ENCODE measurements around the gene HIGD2A.
A peak's percentile ranks its signal among the peaks of the same experiment; 100 is the strongest.
"Not testable (repeated sequence)": the region's sequence is repeated elsewhere in the genome, so short reads cannot be mapped to it uniquely, and the experiment has no call there.

The HIGD2A gene

DNA sequence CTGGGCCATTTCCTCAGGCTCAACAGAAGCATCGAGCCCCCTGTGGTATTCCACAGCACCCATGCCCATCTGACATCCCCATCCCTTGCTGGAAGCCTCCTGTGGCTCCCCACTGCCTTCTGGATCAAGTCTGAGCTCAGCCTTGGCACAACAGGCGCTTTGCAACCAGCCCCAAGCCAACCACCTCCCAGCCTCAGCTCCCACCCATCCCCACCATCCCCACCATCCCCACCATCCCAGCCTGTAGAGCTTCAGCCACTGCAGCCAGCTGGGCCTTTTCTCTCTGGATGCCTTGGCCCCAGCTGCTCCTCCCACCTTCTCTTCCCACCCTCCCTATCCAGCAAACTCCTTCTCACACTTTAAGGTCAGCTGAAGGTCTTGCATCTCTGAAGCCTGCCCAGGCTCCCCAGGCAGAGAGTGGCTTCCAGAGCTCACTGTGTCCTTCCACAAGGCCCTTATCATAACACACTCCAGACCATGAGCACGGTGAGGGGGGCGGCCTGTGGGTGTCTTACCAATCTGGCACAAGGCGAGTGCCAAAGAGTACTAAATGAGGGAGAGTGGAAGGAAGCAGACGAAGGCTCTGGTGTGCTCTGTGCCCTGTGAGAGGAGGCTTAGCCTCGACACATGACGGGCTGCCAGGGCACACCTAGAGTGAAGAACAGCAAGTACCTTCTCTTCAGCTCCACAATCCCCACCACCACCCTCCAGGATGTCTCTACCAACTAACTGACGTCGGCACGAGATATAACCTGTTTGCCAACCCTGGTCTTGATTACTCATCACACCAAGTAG lies 6.5 kb downstream of the HIGD2A start:
- DNase-seq, result no peak

- DNase-seq, result peak; percentile 8
Measured at GRCh38 chr5:176396330-176396729, 7.8 kb downstream of the HIGD2A start.

GRCh38 chr5:176397736-176398420 lies 9.3 kb downstream of the HIGD2A start:
- DNase-seq, result no peak

DNA sequence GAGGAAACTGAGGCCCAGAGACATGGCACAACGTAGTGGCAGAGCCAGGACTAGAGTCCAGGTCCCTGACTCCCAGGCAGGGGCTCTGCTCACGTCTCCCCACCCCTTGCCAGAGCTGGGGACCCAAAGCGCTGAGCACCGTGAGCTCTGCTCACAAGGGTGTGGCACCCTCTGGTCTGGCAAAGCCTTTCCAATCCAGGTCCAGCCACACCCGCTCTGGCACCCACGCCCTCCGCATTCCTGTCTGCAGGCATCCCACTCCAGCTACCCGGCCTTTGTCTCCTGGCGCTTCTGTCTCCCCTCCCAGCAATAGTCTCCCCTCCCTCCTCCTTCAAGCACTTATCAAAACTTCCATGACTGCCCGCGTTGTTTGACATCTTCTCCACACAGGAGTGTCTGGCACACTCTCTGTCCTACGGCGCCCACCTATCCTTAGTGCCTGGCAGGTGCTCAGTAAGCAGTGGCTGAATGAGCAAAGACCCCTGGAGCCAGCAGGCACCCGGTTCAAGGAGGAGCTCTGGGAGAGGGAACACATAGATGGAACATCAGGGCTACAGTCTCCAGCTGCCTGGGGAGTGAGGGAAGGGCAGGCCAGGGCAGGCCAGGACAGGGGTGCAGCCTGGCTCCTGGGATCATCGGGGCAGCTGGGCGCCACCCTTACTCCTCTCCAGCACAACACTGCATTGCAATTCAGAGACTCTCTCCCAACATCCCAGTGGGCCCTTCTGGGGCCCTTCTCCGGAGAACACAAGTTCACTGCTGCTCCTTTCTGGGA lies 12.0 kb downstream of the HIGD2A start:
- no peak for DNase-seq

- no peak for DNase-seq
Measured at GRCh38 chr5:176401281-176402205, 13.0 kb downstream of the HIGD2A start.

DNA sequence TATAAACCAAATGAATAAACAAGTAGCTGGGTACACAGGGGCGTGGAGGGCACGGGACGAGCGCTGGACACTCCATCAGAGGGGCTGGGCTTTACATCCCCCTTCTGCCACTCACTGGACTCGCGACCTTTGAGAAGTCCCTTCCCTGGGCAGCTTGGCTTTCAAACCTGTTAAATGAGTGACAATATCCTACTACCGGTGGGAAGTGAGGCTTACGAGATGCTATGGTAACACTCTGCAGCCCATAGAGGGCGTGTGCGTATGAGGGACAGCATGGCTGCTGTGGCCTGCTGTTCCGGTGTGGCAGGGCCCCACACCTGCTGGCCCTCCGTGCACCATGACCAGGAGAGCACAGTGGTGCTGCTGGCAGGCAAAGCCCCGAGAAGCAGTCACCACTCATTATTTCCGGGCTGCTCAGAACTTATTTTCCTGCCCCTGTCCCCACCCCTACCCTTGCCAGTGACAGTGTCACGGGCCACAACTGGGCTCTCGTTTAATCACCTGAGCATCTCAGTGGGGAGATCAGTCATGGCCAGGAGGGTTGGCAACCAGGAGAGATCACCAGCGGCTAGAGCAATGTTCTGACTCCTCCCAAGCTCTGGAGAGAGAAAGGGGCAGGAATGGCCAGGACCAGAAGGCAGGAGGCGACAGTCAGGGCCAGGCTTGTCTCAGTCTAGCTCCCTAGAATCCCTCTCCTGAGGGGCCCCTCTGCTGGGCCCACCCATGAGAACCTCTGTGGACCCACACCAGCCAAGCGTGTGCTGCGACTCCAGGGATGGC lies 17.3 kb downstream of the HIGD2A start:
- DNase-seq, result no peak

- no peak for DNase-seq
Measured at GRCh38 chr5:176406436-176407052, 18.0 kb downstream of the HIGD2A start.

- DNase-seq, result no peak
Measured at GRCh38 chr5:176407456-176408251, 19.1 kb downstream of the HIGD2A start.

GRCh38 chr5:176408252-176408573 lies 19.7 kb downstream of the HIGD2A start:
- DNase-seq, result not testable (repeated sequence)

DNA sequence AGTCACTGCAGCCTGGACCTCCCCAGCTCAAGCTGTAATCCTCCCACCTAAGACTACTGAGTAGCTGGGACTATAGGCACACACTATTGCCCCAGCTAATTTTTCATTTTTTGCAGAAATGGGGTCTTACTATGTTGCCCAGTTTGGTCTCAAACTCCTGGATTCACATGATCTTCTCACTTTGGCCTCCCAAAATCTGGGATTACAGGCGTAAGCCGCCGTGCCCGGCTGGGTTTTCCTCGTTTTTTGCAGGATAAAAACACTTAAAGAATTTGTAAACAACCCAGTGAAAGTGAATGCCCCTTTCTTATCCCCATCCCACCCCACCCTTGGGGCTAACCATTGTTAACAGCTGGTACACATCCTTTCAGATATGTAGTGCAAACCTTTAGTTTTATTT lies 20.0 kb downstream of the HIGD2A start:
- DNase-seq, result no peak

- DNase-seq, result no peak
Measured at GRCh38 chr5:176409765-176410164, 21.2 kb downstream of the HIGD2A start.

- no peak for DNase-seq
Measured at GRCh38 chr5:176410486-176411180, 22.1 kb downstream of the HIGD2A start.

GRCh38 chr5:176412517-176413254 lies 24.1 kb downstream of the HIGD2A start:
- no peak for DNase-seq

DNA sequence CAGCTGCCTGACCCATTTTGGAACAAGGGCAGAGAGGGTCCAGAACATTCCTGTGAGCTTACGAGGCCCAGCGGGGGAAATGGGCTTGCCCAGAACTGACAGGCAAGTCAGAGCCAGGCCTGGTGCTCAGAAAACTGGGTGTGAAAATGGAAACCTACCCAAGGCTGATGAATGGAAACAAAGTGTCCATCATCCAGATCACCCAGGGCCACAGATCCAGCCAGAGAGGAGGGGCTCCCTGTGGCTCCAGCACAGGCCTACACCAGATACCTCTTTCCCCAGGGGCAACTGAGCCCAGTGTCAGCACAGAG lies 24.7 kb downstream of the HIGD2A start:
- DNase-seq, result no peak

GRCh38 chr5:176413709-176414191 lies 25.2 kb downstream of the HIGD2A start:
- DNase-seq, result no peak

DNA sequence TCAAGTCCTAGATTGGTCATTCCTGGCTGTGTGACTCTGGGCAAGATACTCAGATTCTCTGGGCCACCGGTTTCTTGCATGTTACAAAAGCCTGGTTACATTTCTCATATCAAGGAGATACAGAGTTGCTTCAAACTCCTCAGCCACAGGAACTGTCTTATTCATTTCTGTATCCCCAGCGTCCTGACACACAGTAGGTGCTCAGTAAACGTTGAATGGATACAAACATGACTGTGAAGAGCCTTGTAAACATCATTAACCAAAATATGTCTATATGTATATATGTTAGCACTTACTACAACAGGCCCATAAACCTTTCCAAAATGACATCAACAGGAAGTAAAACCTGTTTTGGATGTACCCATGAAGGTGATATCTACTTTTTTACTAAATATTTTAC lies 26.2 kb downstream of the HIGD2A start:
- no peak for DNase-seq

DNA sequence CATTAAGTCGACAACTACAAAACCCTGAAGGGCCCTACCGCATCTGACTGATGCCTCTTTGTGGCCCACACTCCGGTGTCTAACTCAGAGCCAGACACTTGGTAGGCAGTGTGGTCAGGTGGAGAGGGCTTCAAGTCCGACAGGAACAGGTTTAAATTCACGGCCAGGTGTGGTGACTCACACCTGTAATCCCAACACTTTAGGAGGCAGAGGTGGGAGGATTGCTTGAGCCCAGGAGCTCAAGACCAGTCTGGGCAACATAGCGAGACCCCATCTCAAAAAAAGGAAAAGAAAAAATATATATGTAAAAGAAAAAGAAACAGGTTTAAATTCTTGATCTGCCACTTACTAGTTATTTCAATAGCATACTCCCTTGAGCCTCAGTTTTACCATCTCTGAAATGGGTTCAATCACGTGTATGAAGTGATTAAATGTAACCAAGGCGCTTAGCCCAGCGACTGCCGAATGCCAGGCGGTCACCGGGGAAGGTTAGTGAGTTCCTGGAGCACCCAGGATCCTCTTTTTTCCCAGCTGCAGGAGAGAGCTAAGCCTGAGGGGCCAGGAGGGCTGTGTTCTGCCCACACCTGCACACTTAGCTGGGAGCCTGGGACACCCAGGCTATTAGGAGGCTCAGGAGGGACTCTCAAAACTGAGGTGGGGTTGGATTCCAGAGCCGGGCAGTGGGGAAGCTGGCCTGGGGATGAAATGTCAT lies 26.8 kb downstream of the HIGD2A start:
- no peak for DNase-seq

Measured in fibroblast of skin of scalp (primary cell).